ENCODE data around the gene HSD11B1L. TPM values are rescaled to one million over a fixed set of nuclear protein-coding genes. Genes with fewer than 3 reads are reported as not detected.

Gene HSD11B1L
- polyA plus RNA-seq, 3 donors = 1.9 to 2.5 (median 2.4) TPM

GRCh38 chr19:5654931-5655330 is 25.9 kb upstream of the HSD11B1L start:
- Histone ChIP-seq H3K4me3 (replicated peaks in 1 of 3; ENCODE audit: low read depth in 2 of 3, low read length in 3 of 3) (no peak overlapping the region), H2AFZ (ENCODE audit: insufficient read depth, low read depth, low read length, poor library complexity, severe bottlenecking) (no peak overlapping the region), H3K9ac (ENCODE audit: insufficient read depth, low read length, poor library complexity, severe bottlenecking) (no peak overlapping the region), H3K4me2 (replicated peaks; ENCODE audit: extremely low read depth, low read length, poor library complexity, severe bottlenecking) (no peak overlapping the region), H3K79me2 (ENCODE audit: insufficient read depth, low read length) (peaks cover 4% of the 10 kb centered on the region), H3K9me3 (replicated peaks in 1 of 2; ENCODE audit: control insufficient read depth in 1 of 2, insufficient read depth in 1 of 2, low read length in 2 of 2) (no peaks in the 10 kb centered on the region), H3K27me3 (ENCODE audit: control insufficient read depth in 2 of 2, insufficient read depth in 2 of 2, low read length in 2 of 2) (no peaks in the 10 kb centered on the region), H3K27ac (ENCODE audit: low read depth in 1 of 2, low read length in 2 of 2) (no peak overlapping the region), H3K36me3 (replicated peaks in 1 of 2; ENCODE audit: control insufficient read depth in 1 of 2, insufficient read depth in 2 of 2, low read length in 2 of 2) (peaks cover 88 to 98% of the 10 kb centered on the region in 2 donors), H3K4me1 (ENCODE audit: control insufficient read depth in 1 of 2, insufficient read depth in 2 of 2, low read length in 2 of 2) (no peaks in the 10 kb centered on the region), H4K20me1 (ENCODE audit: insufficient read depth, low read length) (peaks cover 68% of the 10 kb centered on the region)
- no peak for DNase-seq
- Mint-ChIP-seq H3K4me1 (no peaks in the 10 kb centered on the region), H3K9me3 (no peaks in the 10 kb centered on the region), H3K4me3 (no peak overlapping the region), H3K27me3 (ENCODE audit: low read depth in 3 of 3) (no peaks in the 10 kb centered on the region), H3K36me3 (peaks cover 84 to 98% of the 10 kb centered on the region in 2 donors), H3K27ac (peak overlapping the region in 2 of 7 donors; percentile 10 to 12)
- WGBS (ENCODE audit: insufficient coverage) = 100% methylated on average over 2 of the region's 5 CpGs
- intact Hi-C loops (cut with micrococcal nuclease) = no loop called here
- TF ChIP-seq, protein P1, sequence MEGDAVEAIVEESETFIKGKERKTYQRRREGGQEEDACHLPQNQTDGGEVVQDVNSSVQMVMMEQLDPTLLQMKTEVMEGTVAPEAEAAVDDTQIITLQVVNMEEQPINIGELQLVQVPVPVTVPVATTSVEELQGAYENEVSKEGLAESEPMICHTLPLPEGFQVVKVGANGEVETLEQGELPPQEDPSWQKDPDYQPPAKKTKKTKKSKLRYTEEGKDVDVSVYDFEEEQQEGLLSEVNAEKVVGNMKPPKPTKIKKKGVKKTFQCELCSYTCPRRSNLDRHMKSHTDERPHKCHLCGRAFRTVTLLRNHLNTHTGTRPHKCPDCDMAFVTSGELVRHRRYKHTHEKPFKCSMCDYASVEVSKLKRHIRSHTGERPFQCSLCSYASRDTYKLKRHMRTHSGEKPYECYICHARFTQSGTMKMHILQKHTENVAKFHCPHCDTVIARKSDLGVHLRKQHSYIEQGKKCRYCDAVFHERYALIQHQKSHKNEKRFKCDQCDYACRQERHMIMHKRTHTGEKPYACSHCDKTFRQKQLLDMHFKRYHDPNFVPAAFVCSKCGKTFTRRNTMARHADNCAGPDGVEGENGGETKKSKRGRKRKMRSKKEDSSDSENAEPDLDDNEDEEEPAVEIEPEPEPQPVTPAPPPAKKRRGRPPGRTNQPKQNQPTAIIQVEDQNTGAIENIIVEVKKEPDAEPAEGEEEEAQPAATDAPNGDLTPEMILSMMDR (IDR thresholded peaks at IDR 0.05) = no peak

DNA sequence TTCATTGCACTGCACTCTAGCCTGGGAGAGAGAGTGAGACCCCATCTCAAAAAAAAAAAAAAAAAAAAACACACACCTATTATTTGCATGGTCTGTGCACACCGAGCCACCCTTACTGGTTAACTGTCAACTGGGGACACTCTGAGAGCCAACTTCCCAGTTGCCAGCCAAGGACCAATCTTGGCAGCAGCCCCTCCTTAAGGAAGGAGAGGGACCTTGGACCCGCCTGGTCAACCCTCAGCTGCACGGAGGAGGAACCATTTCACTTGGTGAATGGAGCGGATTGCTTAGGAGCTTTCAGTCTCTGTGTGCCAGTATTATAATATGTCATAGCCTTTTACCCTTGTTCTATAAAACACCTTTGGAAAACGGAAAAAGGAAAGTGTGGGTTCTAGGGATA is 25.4 kb upstream of the HSD11B1L start:
- no peak overlapping the region for H3K27ac ChIP-seq (ENCODE audit: low read depth in 1 of 2, low read length in 2 of 2)
- no peak overlapping the region for H3K4me2 ChIP-seq (replicated peaks; ENCODE audit: extremely low read depth, low read length, poor library complexity, severe bottlenecking)
- H2AFZ ChIP-seq (ENCODE audit: insufficient read depth, low read depth, low read length, poor library complexity, severe bottlenecking) = no peak overlapping the region
- no peak overlapping the region for H3K4me3 ChIP-seq (replicated peaks in 1 of 3; ENCODE audit: low read depth in 2 of 3, low read length in 3 of 3)
- no peak for DNase-seq
- no peaks in the 10 kb centered on the region for H3K27me3 ChIP-seq (ENCODE audit: control insufficient read depth in 2 of 2, insufficient read depth in 2 of 2, low read length in 2 of 2)
- peaks cover 69% of the 10 kb centered on the region for H4K20me1 ChIP-seq (ENCODE audit: insufficient read depth, low read length)
- no peaks in the 10 kb centered on the region for H3K9me3 ChIP-seq (replicated peaks in 1 of 2; ENCODE audit: control insufficient read depth in 1 of 2, insufficient read depth in 1 of 2, low read length in 2 of 2)
- no peak overlapping the region for H3K4me3 Mint-ChIP-seq
- WGBS (ENCODE audit: insufficient coverage) = 80% methylated on average over 1 of the region's 5 CpGs
- H3K27ac Mint-ChIP-seq = peak overlapping the region in 1 of 7 donors; percentile 10
- H3K27me3 Mint-ChIP-seq (ENCODE audit: low read depth in 3 of 3) = no peaks in the 10 kb centered on the region
- no peak overlapping the region for H3K9ac ChIP-seq (ENCODE audit: insufficient read depth, low read length, poor library complexity, severe bottlenecking)
- peaks cover 82 to 98% of the 10 kb centered on the region in 2 donors for H3K36me3 Mint-ChIP-seq
- TF ChIP-seq, protein P1 (IDR thresholded peaks at IDR 0.05) = no peak
- H3K4me1 ChIP-seq (ENCODE audit: control insufficient read depth in 1 of 2, insufficient read depth in 2 of 2, low read length in 2 of 2) = no peaks in the 10 kb centered on the region
- intact Hi-C loops (cut with micrococcal nuclease) = no loop called here
- no peaks in the 10 kb centered on the region for H3K4me1 Mint-ChIP-seq
- H3K36me3 ChIP-seq (replicated peaks in 1 of 2; ENCODE audit: control insufficient read depth in 1 of 2, insufficient read depth in 2 of 2, low read length in 2 of 2) = peaks cover 88 to 98% of the 10 kb centered on the region in 2 donors
- no peaks in the 10 kb centered on the region for H3K9me3 Mint-ChIP-seq
- peaks cover 4% of the 10 kb centered on the region for H3K79me2 ChIP-seq (ENCODE audit: insufficient read depth, low read length)

All from CD14-positive monocyte (primary cell).